HG02759 (cell line): ENCODE data around the gene CDS1.
"Not testable (repeated sequence)": the region's sequence is repeated elsewhere in the genome, so short reads cannot be mapped to it uniquely, and the experiment has no call there.

Source experiments
- ATAC-seq: cut with Tn5 transposase; IDR thresholded peaks from one replicate; pipeline ENCODE4 v1.9.1; 2021; ENCODE audit warnings: mild to moderate bottlenecking, moderate library complexity; ENCODE audit not compliant: unreplicated experiment

The CDS1 gene

DNA sequence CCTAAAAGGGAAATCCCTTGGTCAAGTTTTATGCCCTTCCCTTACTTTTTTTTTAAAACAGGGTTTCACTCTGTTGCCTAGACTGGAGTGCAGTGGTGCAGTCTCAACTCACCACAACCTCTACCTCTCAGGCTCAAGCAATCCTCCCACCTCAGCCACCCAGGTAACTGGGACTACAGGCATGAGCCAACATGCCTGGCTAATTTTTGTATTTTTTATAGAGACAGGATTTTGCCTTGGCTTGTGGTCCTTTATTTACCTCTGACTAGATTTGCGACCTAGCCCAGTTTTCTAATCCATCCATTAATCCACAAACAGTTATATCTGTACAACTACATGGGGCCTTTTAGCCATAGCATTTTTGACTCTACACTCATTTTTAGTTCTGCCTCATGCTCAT is 23.7 kb downstream of the CDS1 start:
- no peak for ATAC-seq

DNA sequence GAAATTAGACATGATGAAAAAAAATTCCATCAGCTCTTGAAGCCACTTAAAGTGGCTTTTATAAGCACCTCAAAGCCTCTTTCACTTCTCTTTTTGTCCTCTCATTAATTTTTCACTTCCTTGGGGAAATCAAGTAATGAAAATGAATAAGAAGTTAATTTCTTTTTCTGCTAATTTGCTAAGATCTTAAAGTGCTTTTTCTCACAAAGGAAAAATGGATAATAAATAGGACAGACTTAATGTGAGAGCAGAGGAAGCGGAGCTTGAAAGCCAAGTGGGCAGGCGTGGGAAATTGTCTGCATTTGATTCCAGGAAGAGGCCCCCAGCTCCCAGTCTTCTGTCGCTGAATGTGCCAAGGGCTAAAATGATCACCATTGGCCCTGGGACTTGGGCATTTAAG is 28.6 kb downstream of the CDS1 start:
- ATAC-seq: no peak

DNA sequence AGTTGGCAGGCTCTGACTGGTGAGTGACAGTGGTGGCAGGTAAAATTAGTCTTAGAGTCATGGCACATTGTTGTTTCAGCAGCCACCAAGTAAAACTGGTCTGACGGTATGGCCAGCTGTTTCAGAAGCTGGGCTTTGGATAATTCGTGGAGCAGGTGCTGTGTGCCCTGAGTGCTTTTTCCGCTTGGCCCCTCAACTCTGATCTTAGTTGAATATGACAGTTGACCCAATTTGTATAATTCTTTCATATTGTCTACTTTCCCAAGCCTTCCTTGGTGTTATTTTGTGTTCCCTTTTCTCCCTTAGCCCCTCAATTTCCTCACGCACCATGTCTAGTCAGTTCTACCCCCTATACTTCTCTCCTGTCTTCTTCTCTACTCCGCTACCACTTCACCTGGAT is 32.0 kb downstream of the CDS1 start:
- no peak for ATAC-seq

GRCh38 chr4:84615355-84615754 is 32.4 kb downstream of the CDS1 start:
- no peak for ATAC-seq

GRCh38 chr4:84622959-84623358 is 40.0 kb downstream of the CDS1 start:
- no peak for ATAC-seq

DNA sequence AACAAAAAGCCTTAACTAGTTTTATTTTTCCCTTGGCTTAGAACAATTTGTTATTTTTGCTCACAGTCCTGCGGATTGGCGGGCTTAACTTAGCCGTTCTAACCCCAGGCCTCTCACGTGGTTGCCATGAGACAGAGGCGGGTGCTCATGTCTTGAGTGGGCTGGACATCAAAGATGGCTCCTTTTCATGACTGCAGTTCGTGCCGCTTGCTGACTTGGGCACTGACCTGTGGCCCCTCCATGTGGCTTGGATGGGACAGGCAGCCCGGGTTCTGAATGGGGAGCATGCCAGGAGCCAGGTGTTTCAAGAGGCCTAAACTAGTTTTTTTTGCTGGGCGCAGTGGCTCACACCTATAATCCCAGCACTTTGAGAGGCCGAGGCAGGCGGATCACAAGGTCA is 40.7 kb downstream of the CDS1 start:
- ATAC-seq: no peak

GRCh38 chr4:84626673-84627072 is 43.7 kb downstream of the CDS1 start:
- no peak for ATAC-seq

DNA sequence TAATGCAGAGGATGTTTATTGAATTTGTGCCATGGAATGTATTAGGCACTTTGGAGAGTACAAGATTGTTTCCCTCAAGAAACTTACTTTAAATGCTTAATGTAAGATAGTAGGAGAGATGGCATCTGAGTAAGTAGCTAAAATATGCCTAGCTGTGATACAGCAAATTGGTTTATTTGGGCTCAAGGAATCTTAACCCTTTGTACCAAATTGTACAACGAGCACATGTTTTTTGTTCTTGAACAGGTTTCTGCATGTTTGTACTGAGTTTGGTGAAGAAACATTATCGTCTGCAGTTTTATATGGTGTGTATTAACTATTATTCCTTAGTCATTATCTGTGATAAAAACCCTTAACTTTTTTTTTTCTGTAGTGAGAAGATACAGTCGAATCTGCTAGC is 48.6 kb downstream of the CDS1 start:
- no peak for ATAC-seq

GRCh38 chr4:84632092-84632491 is 49.2 kb downstream of the CDS1 start:
- no peak for ATAC-seq

- ATAC-seq: no peak
Observed at GRCh38 chr4:84634961-84635360, 52.0 kb downstream of the CDS1 start.

DNA sequence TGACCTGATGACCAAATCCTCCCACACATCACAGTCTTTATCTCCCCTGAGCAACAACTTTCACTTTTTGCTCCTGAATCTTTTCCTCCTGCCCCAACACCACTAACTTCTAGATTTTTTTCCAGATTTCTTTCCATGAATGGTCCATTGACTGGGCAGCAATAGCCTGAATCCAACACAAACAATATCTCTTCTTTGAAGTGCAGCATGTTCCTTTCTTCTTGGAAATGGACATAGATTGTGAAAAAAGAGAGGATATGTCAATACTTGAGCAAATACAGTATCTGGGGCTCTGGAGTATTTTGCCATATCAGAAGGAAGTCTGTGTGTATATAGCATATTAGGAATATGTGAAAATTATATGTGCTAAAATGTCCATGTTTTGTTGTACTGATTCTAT is 55.2 kb downstream of the CDS1 start:
- no peak for ATAC-seq

DNA sequence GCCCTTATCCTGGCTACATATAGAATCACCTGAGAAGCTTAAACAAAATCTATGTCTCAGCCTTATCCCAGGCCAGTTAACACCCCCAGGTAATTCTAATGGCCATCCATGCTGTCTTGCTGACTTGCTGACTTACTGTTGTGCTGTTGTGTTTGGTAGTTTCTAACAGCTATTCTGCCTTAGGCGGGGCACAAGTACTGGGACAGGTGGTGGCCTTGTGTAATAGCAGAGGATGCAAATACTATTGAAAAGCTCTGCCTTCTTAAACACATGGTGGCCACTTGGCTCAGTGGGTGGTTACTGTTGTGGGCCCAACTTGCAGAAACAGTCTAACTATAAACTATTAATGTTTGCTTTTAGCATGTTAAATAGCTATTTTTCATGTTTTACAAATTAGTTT is 56.2 kb downstream of the CDS1 start:
- no peak for ATAC-seq

- ATAC-seq: no peak
Observed at GRCh38 chr4:84644087-84644486, 61.2 kb downstream of the CDS1 start.

DNA sequence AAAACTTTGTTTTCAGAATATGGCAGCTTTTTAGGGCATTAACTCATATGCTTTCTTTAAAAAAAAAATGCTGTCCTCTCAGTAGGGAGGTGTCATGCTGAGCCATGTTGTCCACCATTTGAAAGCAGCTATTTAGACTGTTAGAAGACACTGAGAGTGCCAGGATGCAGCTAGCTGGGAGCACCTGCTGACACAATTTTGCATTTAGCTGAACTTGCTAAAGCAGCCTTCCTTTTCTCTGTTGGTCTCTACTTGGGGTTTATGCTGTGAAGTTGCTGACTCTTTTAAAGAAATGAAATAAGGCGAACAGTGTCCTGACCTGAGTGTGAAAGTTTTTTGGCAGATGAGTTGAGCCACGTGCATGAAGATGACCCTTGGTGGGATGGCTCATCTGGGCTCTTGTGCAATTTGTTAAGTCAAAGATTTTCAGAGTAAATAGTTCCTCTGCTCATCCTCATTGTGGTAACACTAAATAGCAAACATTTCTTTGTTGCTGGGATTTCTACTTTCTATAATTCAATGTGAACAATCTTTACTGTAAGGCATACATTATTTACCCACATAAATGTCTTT is 64.5 kb downstream of the CDS1 start:
- ATAC-seq: no peak

GRCh38 chr4:84648178-84648577 is 65.3 kb downstream of the CDS1 start:
- no peak for ATAC-seq

GRCh38 chr4:84648863-84649647 is 66.1 kb downstream of the CDS1 start:
- ATAC-seq: no peak

- ATAC-seq: no peak
Observed at GRCh38 chr4:84651499-84651898, 68.6 kb downstream of the CDS1 start.

GRCh38 chr4:84652478-84652877 is 69.6 kb downstream of the CDS1 start:
- ATAC-seq: no peak

- no peak for ATAC-seq
Observed at GRCh38 chr4:84660606-84661005, 77.7 kb downstream of the CDS1 start.

GRCh38 chr4:84661191-84661939 is 78.4 kb downstream of the CDS1 start:
- no peak for ATAC-seq

DNA sequence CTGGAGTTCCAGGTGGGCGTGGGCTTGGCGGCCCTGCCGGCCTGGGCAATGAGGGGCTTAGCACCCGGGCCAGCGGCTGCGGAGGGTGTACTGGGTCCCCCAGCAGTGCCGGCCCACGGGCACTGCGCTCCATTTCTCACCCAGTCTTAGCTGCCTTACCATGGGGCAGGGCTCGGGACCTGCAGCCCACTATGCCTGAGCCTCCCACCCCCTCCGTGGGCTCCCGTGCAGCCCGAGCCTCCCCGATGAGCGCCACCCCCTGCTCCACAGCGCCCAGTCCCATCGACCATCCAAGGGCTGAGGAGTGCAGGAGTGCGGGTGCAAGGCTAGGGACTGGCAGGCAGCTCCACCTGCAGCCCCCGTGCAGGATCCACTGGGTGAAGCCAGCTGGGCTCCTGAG is 81.8 kb downstream of the CDS1 start:
- ATAC-seq: not testable (repeated sequence)

- ATAC-seq: no peak
Observed at GRCh38 chr4:84666439-84666838, 83.5 kb downstream of the CDS1 start.
